SK-N-SH (cell line): Measurements from ENCODE around the gene CCDC194.

Experiments used
- RAD21 ChIP-seq: IDR thresholded peaks from 2 replicates; pipeline ENCODE4 v1.6.1; 2012; ENCODE audit warnings: mild to moderate bottlenecking, low read length
- USF2 ChIP-seq: fragments of 150-350 bp; IDR thresholded peaks from 2 replicates; pipeline ENCODE4 v1.6.1; 2017; ENCODE audit warnings: antibody characterized with exemption, low read length, low read depth, borderline replicate concordance
- YY1 ChIP-seq: IDR thresholded peaks from 2 replicates; pipeline ENCODE4 v1.4.0; 2012; ENCODE audit warnings: low read depth, mild to moderate bottlenecking

DNA sequence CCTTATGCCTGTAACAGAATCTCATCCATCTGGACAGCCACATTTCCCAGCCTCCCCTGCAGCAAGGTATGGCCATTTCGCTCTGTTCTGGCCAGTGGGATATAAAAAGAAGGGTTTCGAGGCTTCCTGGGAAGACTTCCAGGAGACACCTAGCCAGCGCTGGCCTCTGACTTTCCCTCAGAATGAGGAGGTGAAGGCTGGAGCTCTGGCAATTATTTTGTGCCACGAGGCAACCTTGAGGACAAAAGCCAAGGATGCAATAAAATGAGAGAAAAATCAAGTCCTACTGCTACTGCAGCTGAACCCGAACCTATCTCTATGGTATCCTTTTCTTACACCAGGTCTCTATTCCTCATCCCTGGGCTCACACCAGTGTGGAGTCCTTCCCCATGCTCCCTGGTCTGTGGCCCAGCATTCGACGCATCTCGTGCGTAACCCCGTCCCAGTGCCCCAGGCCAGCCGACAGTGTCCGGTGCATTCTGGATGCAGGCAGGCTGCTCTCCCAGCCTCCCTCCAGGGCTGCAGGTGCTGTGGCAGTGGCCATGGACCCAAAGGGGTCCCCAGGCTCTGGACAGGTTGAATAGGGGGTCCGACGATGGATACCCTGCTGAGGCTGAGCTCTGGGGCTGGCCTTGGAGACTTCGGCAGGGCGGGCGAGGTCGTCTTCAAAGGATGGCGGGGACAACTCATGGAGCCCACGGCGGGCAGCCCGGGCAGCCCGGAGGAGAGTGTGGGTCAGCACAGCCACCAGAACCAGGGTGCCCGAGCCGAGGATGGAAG lies 42.3 kb upstream of the CCDC194 start:
- no peak for TF ChIP-seq YY1
- TF ChIP-seq USF2 = no peak
- no peak for TF ChIP-seq RAD21
